Right lobe of liver (tissue), 6 donors: ENCODE results near the gene ADGRL3. TPM values are rescaled to one million over a fixed set of nuclear protein-coding genes. Genes with fewer than 3 reads are reported as not detected.

Source experiments
- ATAC-seq, 4 donors: fragments of 200-7000 bp; cut with Tn5 transposase; one replicate each; pipeline ENCODE4 v1.9.1; 2020; ENCODE audit warnings: mild to moderate bottlenecking in 4 of 4, moderate library complexity in 4 of 4
- DNase-seq, 3 donors: peaks; one replicate each; pipeline ENCODE4 v3.0.0-alpha.2; 2020
- H3K27ac ChIP-seq, 3 donors: fragments of 200-600 bp; one replicate each; pipeline ENCODE4 v1.8.0; 2022
- H3K27me3 ChIP-seq, 2 donors: fragments of 200-600 bp; one replicate each; pipeline ENCODE4 v1.8.0; 2022
- H3K36me3 ChIP-seq, 4 donors: fragments of 200-600 bp; sonication (generic) in 1 of 4; one replicate each; pipeline versions ENCODE4 v1.5.1 to v1.8.0; 2017 to 2022; ENCODE audit warnings: control low read depth in 1 of 4
- H3K4me1 ChIP-seq, 4 donors: fragments of 200-600 bp; sonication (generic) in 1 of 4; one replicate each; pipeline versions ENCODE4 v1.5.1 to v1.8.0; 2017 to 2022; ENCODE audit warnings: control low read depth in 1 of 4
- H3K4me3 ChIP-seq, 3 donors: fragments of 200-600 bp; one replicate each; pipeline ENCODE4 v1.8.0; 2022
- H3K9me3 ChIP-seq, 4 donors: fragments of 200-600 bp; sonication (generic) in 1 of 4; one replicate each; pipeline versions ENCODE4 v1.5.1 to v1.8.0; 2017 to 2022; ENCODE audit warnings: control low read depth in 1 of 4
- CTCF ChIP-seq, 4 donors: fragments of 200-600 bp in 3 of 4; fragments of 450-650 bp in 1 of 4; IDR thresholded peaks; one replicate each; pipeline versions ENCODE4 v1.5.1 to v1.8.0; 2016 to 2022; ENCODE audit warnings: antibody characterized with exemption in 4 of 4, mild to moderate bottlenecking in 2 of 4
- POLR2A ChIP-seq: fragments of 450-650 bp; IDR thresholded peaks from one replicate; pipeline ENCODE4 v1.6.1; 2017; ENCODE audit warnings: antibody characterized with exemption, mild to moderate bottlenecking
- WGBS: methylation state at CpG from one replicate; pipeline ENCODE4 v1.1.6; 2018; ENCODE audit warnings: low coverage, low lambda C conversion rate; ENCODE audit not compliant: insufficient coverage; ENCODE audit errors: missing lambda C conversion rate; 5-methylcytosine and 5-hydroxymethylcytosine counted together
- intact Hi-C, 2 donors: fragments of 100-400 bp; cut with DNase I; formaldehyde crosslinking; loops; one replicate each; pipeline versions ENCODE4 v1.11.2 to v1.14.1; 2022
- total RNA-seq, 6 experiments: library from RNA; depleted of rRNA in 2 of 6; stranded (reverse); fragments of >200 nt in 2 of 6; fragmentation: NEBNext Ultra II Directional in 3 of 6; extraction: Animal tissue kit (Norgen Biotek cat#: 25700) in 3 of 6; gene quantifications; one replicate each; pipeline versions ENCODE4 v1.1.0 to v1.2.4, GENCODE V29; 2016 to 2023
- donor health status: DM: no; HTN: yes; CAD: no.
- donor health status: DM: no; HTN: no; CAD: no.
- donor health status: DM: no; HTN: no; CAD: no.
- donor health status: DM: no; HTN: yes; CAD: no.
- donor health status: DM: no; HTN: yes; CAD: no.

The ADGRL3 gene
- total RNA-seq, 6 experiments from 2014 or later = 0.06 to 1.1 (median 0.35) TPM

DNA sequence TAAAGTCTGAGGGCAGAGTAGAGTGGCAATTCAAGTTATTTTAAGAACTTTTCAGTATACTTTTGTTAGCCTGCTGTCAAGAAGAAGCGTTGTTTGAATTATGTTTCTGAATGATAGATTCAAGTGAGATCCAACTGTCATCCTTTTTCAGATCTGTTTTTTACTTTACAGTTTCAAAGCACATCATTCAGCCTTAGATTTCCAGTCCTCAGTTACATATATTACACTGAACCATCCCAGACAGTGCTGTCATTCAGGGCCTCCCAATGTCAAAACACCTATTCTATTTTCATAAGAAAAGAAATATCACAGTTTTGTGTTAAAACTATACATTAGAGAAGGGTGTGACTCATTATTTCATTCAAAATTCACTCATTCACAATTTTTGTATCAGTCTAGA is 856.9 kb downstream of the ADGRL3 start:
- Histone ChIP-seq H3K4me3 (no peak overlapping the region), H3K27me3 (no peaks in the 10 kb centered on the region), H3K9me3 (no peaks in the 10 kb centered on the region), H3K4me1 (no peaks in the 10 kb centered on the region), H3K27ac (no peak overlapping the region), H3K36me3 (no peaks in the 10 kb centered on the region)
- WGBS = 69% methylated on average over 1 of the region's 1 CpG
- ATAC-seq = no peak
- DNase-seq = no peak
- intact Hi-C loops = no loop called here
- TF ChIP-seq CTCF (IDR thresholded peaks at IDR 0.05) = no peak
- no peak for TF ChIP-seq POLR2A

DNA sequence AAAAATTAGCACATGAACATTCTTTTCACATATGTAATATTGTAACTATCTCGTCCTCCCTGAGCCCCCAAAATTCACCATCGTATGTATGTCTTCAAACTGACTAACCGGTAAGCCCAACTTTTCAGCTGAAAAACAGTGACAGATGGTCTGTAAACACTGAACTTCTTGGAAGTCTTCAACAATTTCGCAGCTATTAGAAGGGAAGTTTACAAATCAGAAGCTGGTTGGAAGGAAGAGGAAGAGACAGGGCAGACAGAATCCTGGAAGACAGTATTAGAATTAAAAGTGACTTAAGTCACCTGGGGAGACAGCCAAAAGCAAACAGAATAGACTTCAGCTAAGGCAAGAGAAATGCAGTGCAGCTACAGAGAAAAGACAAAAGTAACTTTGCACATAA is 858.4 kb downstream of the ADGRL3 start:
- WGBS = 31% methylated on average over 4 of the region's 4 CpGs

GRCh38 chr4:62070291-62070852 is 870.2 kb downstream of the ADGRL3 start:
- intact Hi-C loops = no loop called here
- no peak for TF ChIP-seq CTCF (IDR thresholded peaks at IDR 0.05)
- no peak for ATAC-seq
- no peaks in the 10 kb centered on the region for H3K27me3 ChIP-seq
- 81% methylated on average over 5 of the region's 14 CpGs for WGBS
- DNase-seq = peak in 1 of 3 donors; percentile 21
- H3K4me3 ChIP-seq = no peak overlapping the region
- H3K9me3 ChIP-seq = no peaks in the 10 kb centered on the region
- H3K36me3 ChIP-seq = no peaks in the 10 kb centered on the region
- H3K4me1 ChIP-seq = no peaks in the 10 kb centered on the region
- H3K27ac ChIP-seq = no peak overlapping the region

More for the DNA sequence above, 858.4 kb downstream of the ADGRL3 start:
- no peak overlapping the region for H3K27ac ChIP-seq
- H3K9me3 ChIP-seq = no peaks in the 10 kb centered on the region
- H3K27me3 ChIP-seq = no peaks in the 10 kb centered on the region
- H3K36me3 ChIP-seq = no peaks in the 10 kb centered on the region
- no peaks in the 10 kb centered on the region for H3K4me1 ChIP-seq
- TF ChIP-seq CTCF (IDR thresholded peaks at IDR 0.05) (no peak), POLR2A (no peak)
- ATAC-seq (no peak), DNase-seq (no peak)
- H3K4me3 ChIP-seq = no peak overlapping the region
- intact Hi-C loops = no loop called here

DNA sequence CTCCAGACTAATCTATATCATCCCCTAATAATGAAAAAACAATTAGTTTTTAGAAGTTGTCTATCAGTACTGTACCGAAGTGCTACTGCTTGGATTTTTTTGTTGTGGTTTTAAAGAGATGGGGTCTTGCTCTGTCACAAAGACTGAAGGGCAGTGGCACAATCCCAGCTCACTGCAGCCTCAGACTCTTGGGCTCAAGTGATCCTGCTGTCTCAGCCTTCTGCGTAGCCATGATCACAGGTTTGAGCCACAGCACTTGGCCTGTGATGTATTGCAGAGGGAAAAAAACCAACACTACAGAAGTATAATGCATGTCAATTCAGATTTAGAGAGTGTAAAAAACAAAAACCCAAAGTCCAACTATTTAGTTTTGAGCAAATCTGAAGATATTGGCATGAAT is 875.0 kb downstream of the ADGRL3 start:
- intact Hi-C loops = no loop called here
- Histone ChIP-seq H3K4me3 (no peak overlapping the region), H3K36me3 (no peaks in the 10 kb centered on the region), H3K4me1 (no peaks in the 10 kb centered on the region), H3K9me3 (no peaks in the 10 kb centered on the region), H3K27ac (no peak overlapping the region), H3K27me3 (no peaks in the 10 kb centered on the region)
- peak in 1 of 3 donors; percentile 7 for DNase-seq
- ATAC-seq = no peak
- WGBS = 73% methylated on average over 1 of the region's 2 CpGs
- no peak for TF ChIP-seq POLR2A
- TF ChIP-seq CTCF (IDR thresholded peaks at IDR 0.05) = no peak

- Histone ChIP-seq H3K9me3 (no peaks in the 10 kb centered on the region), H3K27ac (no peak overlapping the region), H3K27me3 (no peaks in the 10 kb centered on the region), H3K36me3 (no peaks in the 10 kb centered on the region), H3K4me1 (no peaks in the 10 kb centered on the region), H3K4me3 (no peak overlapping the region)
- WGBS = 46% methylated on average over 3 of the region's 3 CpGs
- intact Hi-C loops = no loop called here
- DNase-seq = no peak
- no peak for ATAC-seq
- TF ChIP-seq CTCF (IDR thresholded peaks at IDR 0.05) = no peak
- no peak for TF ChIP-seq POLR2A
Observed at GRCh38 chr4:62075521-62075920, 875.4 kb downstream of the ADGRL3 start.
